Measurements from ENCODE around the gene NUMB.
"Not testable (repeated sequence)": the region's sequence is repeated elsewhere in the genome, so short reads cannot be mapped to it uniquely, and the experiment has no call there.

The NUMB gene

GRCh38 chr14:73342670-73343069 lies 115.7 kb downstream of the NUMB start:
- no peak for DNase-seq

- no peak for DNase-seq
Measured at GRCh38 chr14:73339846-73340595, 118.3 kb downstream of the NUMB start.

GRCh38 chr14:73339206-73339605 lies 119.1 kb downstream of the NUMB start:
- no peak for DNase-seq

- no peak for DNase-seq
Measured at GRCh38 chr14:73338551-73338950, 119.8 kb downstream of the NUMB start.

- no peak for DNase-seq
Measured at GRCh38 chr14:73333031-73333430, 125.3 kb downstream of the NUMB start.

- DNase-seq: no peak
Measured at GRCh38 chr14:73325630-73326299, 132.6 kb downstream of the NUMB start.

- no peak for DNase-seq
Measured at GRCh38 chr14:73325063-73325462, 133.3 kb downstream of the NUMB start.

- DNase-seq: no peak
Measured at GRCh38 chr14:73324533-73324932, 133.8 kb downstream of the NUMB start.

GRCh38 chr14:73323896-73324399 lies 134.4 kb downstream of the NUMB start:
- no peak for DNase-seq

GRCh38 chr14:73313151-73313550 lies 145.2 kb downstream of the NUMB start:
- no peak for DNase-seq

- no peak for DNase-seq
Measured at GRCh38 chr14:73312687-73313086, 145.7 kb downstream of the NUMB start.

- DNase-seq: no peak
Measured at GRCh38 chr14:73311708-73312030, 146.7 kb downstream of the NUMB start.

GRCh38 chr14:73309207-73309606 lies 149.1 kb downstream of the NUMB start:
- not testable (repeated sequence) for DNase-seq

GRCh38 chr14:73307261-73307660 lies 151.1 kb downstream of the NUMB start:
- no peak for DNase-seq

- no peak for DNase-seq
Measured at GRCh38 chr14:73305499-73305898, 152.8 kb downstream of the NUMB start.

GRCh38 chr14:73295198-73295796 lies 163.0 kb downstream of the NUMB start:
- peak; percentile 25 for DNase-seq

GRCh38 chr14:73293782-73294781 lies 164.3 kb downstream of the NUMB start:
- DNase-seq: no peak

- DNase-seq: no peak
Measured at GRCh38 chr14:73290279-73290678, 168.1 kb downstream of the NUMB start.

GRCh38 chr14:73289729-73290128 lies 168.6 kb downstream of the NUMB start:
- no peak for DNase-seq

GRCh38 chr14:73289308-73289707 lies 169.0 kb downstream of the NUMB start:
- DNase-seq: no peak

GRCh38 chr14:73287071-73287470 lies 171.3 kb downstream of the NUMB start:
- DNase-seq: no peak

- DNase-seq: no peak
Measured at GRCh38 chr14:73286598-73286997, 171.7 kb downstream of the NUMB start.

- no peak for DNase-seq
Measured at GRCh38 chr14:73285979-73286378, 172.4 kb downstream of the NUMB start.
